Placental pericyte (primary cell): ENCODE measurements around the gene MTHFD2. TPM values are rescaled to one million over a fixed set of nuclear protein-coding genes. Genes with fewer than 3 reads are reported as not detected.

Experiments used
- total RNA-seq: library from RNA; depleted of rRNA; stranded (reverse); fragments of >200 nt; gene quantifications from 2 replicates; pipeline ENCODE4 v1.2.3, GENCODE V29; 2012

MTHFD2 gene
- 129 and 251 TPM in 2 replicates for total RNA-seq

GRCh38 chr2:74198461-74199274 lies at the start of gene MTHFD2:
Gene MTHFD2 (plus strand): TSS chr2:74198615. CDS start chr2:74198642, 27 bp downstream.

DNA sequence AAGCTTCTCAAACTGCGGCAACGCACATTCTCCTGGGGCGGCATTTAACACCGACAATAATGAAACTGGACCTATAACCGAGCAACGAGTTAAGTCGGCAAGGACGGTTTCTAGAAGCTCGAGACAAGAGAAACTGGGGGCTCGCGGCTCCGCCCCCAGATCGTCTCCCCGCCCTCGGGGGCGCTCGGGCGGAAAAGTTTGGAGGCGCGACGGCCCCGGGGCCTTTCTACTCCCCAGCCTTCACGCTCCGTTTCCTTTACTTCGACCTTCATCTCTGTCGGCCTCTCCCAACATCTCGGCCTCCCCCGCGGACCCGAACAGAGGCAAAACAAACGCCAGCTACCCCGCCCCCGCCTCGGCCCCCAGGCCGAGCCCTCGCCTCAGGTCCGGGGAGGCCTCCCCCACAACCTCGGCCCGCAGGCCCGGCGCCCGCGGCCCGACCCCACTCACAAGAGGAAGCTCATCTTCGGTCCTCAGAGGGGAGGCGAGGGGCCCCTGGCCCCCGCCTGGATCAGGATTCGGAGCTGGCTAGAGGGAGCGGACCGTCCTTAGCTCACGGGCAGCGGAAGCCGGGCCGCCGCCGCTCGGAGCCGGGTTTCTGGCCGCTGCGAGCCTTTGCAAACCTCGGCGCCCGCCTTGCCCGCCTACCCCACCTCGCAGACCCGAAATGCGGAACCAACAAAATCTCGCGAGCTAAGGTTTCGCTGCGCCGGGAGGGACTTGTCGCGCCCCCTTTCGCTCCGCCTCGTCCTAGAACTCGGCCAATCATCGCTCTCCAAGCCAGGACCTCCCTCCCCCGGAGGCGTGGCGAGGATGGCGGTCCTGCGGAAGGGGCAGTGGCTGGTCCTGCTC lies 20.0 kb upstream of the MTHFD2 start, which contains the start of gene MOB1A:
Gene MOB1A, minus strand, starts transcription at position 669 of the 852 bp plus-strand sequence. Its CDS starts 205 bp downstream, at position 464.

Other genes with a start within 250 kb of the MTHFD2 start
- 10.7 and 11.0 TPM in 2 replicates for gene TET3, start 213.7 kb upstream of the MTHFD2 start, total RNA-seq
- 12.3 and 29.6 TPM in 2 replicates for gene BOLA3, start 50.7 kb upstream of the MTHFD2 start, total RNA-seq
- 72.0 and 155 TPM in 2 replicates for gene MOB1A, start 19.7 kb upstream of the MTHFD2 start, total RNA-seq
- 0.29 and 0.44 TPM in 2 replicates for gene SLC4A5, start 144.8 kb downstream of the MTHFD2 start, total RNA-seq
- gene DCTN1, start 181.7 kb downstream of the MTHFD2 start, total RNA-seq = 144 and 149 TPM in 2 replicates
- gene C2orf81, start 223.0 kb downstream of the MTHFD2 start, total RNA-seq = 0.66 and 1.6 TPM in 2 replicates
- 20.8 and 45.7 TPM in 2 replicates for gene WDR54, start 223.1 kb downstream of the MTHFD2 start, total RNA-seq
- gene RTKN, start 243.3 kb downstream of the MTHFD2 start, total RNA-seq = 9.4 and 17.5 TPM in 2 replicates